HUES6 (cell line): Measurements from ENCODE around the gene NOX1.

Experiments
- H3K27ac ChIP-seq: 2 replicates; pipeline ENCODE4 v1.7.0; 2013; ENCODE audit warnings: low read depth, mild to moderate bottlenecking, low read length, inconsistent platforms
- H3K27me3 ChIP-seq: 2 replicates; pipeline ENCODE4 v1.6.1; 2013; ENCODE audit warnings: low read length; ENCODE audit not compliant: control insufficient read depth, insufficient read depth
- H3K36me3 ChIP-seq: 2 replicates; pipeline ENCODE4 v1.6.1; 2013; ENCODE audit warnings: low read length; ENCODE audit not compliant: control insufficient read depth, insufficient read depth
- H3K4me1 ChIP-seq: 2 replicates; pipeline ENCODE4 v1.6.1; 2013; ENCODE audit warnings: low read length; ENCODE audit not compliant: control insufficient read depth, insufficient read depth
- H3K4me3 ChIP-seq: 2 replicates; pipeline ENCODE4 v1.5.1; 2013; ENCODE audit warnings: low read depth, low read length
- H3K9ac ChIP-seq: one replicate; pipeline ENCODE4 v1.6.1; 2013; ENCODE audit warnings: mild to moderate bottlenecking, low read length
- H3K9me3 ChIP-seq: 2 replicates; pipeline ENCODE4 v1.6.1; 2013; ENCODE audit warnings: low read depth, low read length; ENCODE audit not compliant: control insufficient read depth, insufficient read depth

The NOX1 gene

DNA sequence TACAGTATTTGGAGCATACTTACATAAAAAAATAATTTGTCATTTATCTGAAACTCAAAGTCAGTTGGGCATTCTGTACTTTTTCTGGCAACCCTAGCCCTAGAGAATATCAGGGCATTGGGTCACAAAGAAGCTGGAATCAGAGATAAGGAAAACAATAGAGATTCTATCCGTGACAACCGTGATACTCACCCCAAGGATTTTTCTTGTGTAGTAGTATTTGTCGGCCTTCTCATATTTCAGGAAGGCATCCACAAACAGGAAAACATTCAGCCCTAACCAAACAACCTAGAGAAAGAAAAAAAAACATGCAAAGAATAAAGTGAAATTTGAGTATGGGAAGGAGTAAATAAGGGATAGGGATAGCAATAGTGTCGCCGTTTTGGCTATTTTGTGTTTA is 3.6 kb downstream of the NOX1 start:
- Histone ChIP-seq H3K4me1 (no peaks in the 10 kb centered on the region), H3K9me3 (no peaks in the 10 kb centered on the region), H3K36me3 (no peaks in the 10 kb centered on the region), H3K4me3 (no peak overlapping the region), H3K27ac (no peak overlapping the region), H3K27me3 (no peaks in the 10 kb centered on the region; the same call in 1 of the 2 replicates), H3K9ac (no peak overlapping the region)

DNA sequence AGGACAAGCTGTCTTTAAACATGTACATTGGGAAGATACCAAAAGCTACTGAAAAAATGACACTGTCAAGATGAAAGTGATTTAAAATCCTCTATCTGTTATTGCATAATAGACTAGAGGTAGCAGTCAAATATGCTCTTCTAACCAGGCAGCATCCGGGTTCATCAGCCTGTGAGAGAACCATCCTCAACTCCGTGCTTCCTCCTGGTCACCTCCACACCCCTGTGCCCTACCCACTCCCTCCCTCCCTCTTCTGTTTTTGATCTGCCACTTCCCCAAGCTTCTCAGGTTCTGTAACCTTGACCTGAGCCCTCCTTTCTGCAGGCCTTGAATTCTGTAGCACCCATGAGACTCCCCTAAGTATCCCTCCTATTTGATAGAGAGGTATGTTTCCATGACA is 5.9 kb downstream of the NOX1 start:
- no peak overlapping the region for H3K4me3 ChIP-seq
- H3K4me1 ChIP-seq = no peaks in the 10 kb centered on the region
- no peaks in the 10 kb centered on the region for H3K9me3 ChIP-seq
- no peaks in the 10 kb centered on the region; the same call in 1 of the 2 replicates for H3K27me3 ChIP-seq
- no peaks in the 10 kb centered on the region for H3K36me3 ChIP-seq
- no peak overlapping the region for H3K27ac ChIP-seq
- H3K9ac ChIP-seq = no peak overlapping the region

DNA sequence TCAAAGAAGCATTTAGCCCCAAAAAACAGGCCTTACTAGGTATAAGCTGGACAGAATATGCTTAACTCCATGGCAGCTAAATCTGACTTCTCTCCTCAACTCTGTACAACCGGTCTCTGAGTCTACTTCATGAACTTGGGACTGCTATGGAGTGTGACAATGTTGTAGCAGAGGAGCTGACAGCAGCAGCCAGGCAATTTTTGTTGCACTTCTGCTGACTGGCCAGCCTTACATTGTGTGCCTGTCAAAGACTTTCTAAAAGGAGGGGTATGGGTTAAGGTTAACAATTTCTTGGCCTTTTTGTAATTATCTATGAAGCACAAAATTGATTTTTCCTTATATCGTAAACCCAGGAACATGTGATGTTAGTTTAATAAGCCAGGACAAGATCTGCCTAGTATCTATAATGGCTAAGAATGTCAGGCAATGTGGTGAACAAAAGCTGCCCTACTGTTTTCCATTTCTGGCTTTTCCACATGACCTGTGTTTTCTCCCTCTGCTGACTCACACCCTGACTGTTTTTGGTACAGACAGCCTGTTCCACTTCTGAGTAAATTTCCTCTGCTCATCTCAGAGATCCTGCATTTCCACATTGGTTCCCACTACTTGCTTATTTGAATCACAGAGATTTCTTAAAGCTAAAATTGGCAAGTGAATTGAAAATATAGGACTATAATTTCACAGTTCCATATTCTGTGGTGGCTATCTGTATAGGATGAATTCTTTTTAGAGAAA is 9.3 kb downstream of the NOX1 start:
- no peak overlapping the region for H3K9ac ChIP-seq
- H3K4me1 ChIP-seq = no peaks in the 10 kb centered on the region
- H3K27me3 ChIP-seq = no peaks in the 10 kb centered on the region; the same call in 1 of the 2 replicates
- no peaks in the 10 kb centered on the region for H3K36me3 ChIP-seq
- no peak overlapping the region for H3K4me3 ChIP-seq
- no peaks in the 10 kb centered on the region for H3K9me3 ChIP-seq
- H3K27ac ChIP-seq = no peak overlapping the region

DNA sequence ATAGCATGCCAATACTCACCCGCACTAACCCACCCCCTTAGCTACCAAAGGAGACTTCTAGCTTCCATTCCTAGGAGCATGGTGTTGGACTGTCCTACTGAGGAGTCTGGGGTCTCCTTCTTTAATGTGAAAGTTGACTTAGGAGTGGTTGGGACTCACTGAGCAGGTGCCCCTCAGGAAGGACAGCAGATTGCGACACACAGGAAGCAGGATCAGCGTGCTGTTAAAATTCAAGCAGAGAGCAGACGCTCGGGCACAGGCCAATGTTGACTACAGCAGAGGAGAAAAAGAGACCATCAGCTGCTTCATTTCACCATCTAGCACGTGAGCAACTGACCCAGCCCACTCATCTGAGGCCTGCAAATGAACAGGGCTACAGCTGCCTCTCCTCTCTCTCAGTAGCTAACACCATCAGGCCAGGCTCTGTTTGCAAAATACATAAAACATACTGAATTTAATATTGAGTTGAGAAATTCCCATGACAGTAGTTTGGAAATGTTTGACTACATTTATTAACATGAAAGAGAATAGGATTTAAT is 10.8 kb downstream of the NOX1 start:
- no peaks in the 10 kb centered on the region for H3K36me3 ChIP-seq
- no peak overlapping the region for H3K9ac ChIP-seq
- no peaks in the 10 kb centered on the region; the same call in 1 of the 2 replicates for H3K27me3 ChIP-seq
- no peak overlapping the region for H3K4me3 ChIP-seq
- H3K9me3 ChIP-seq = no peaks in the 10 kb centered on the region
- no peak overlapping the region for H3K27ac ChIP-seq
- no peaks in the 10 kb centered on the region for H3K4me1 ChIP-seq

DNA sequence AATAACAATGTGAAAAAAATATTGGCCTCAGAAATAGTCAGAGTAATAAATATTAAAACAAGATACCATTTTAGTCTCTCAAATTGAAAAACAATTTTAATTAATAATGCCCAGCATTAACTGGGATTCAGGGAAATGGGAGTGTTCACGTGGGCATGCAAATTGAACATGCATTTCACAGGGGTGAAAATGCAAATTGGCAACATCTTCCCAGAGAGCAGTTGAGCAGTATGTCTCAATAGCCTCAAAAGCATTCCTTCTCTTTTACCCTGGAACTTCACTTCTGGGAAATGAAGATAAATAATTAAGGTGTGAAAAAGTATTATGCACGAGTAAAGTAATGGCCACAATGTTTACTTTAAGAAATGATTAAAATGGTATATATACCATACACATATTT is 21.3 kb downstream of the NOX1 start:
- Histone ChIP-seq H3K27me3 (no peaks in the 10 kb centered on the region), H3K4me3 (no peak overlapping the region), H3K27ac (no peak overlapping the region), H3K9me3 (no peaks in the 10 kb centered on the region; the same call in 1 of the 2 replicates), H3K36me3 (no peaks in the 10 kb centered on the region), H3K9ac (no peak overlapping the region), H3K4me1 (no peaks in the 10 kb centered on the region)

DNA sequence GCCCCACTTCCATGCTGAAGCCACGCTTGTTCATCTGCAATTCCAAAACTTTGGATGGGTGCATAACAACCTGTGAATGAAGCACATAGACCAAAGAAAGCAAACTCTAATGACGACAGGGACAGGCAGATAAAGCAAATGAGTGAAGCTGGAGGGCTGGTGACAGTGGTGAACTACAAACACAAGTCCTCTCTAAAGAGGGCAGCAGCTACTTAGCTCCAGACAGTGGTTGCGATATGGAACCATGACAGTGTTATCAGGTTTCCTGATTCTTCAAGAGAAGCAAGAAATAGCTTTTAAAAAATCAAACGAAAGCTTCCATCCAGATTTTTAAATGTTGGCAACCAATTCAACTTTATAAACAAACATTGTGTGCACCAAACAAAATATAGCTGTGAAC is 23.8 kb downstream of the NOX1 start:
- Histone ChIP-seq H3K4me3 (no peak overlapping the region), H3K9ac (no peak overlapping the region), H3K9me3 (no peaks in the 10 kb centered on the region), H3K36me3 (no peaks in the 10 kb centered on the region), H3K27ac (no peak overlapping the region), H3K27me3 (no peaks in the 10 kb centered on the region), H3K4me1 (no peaks in the 10 kb centered on the region)

DNA sequence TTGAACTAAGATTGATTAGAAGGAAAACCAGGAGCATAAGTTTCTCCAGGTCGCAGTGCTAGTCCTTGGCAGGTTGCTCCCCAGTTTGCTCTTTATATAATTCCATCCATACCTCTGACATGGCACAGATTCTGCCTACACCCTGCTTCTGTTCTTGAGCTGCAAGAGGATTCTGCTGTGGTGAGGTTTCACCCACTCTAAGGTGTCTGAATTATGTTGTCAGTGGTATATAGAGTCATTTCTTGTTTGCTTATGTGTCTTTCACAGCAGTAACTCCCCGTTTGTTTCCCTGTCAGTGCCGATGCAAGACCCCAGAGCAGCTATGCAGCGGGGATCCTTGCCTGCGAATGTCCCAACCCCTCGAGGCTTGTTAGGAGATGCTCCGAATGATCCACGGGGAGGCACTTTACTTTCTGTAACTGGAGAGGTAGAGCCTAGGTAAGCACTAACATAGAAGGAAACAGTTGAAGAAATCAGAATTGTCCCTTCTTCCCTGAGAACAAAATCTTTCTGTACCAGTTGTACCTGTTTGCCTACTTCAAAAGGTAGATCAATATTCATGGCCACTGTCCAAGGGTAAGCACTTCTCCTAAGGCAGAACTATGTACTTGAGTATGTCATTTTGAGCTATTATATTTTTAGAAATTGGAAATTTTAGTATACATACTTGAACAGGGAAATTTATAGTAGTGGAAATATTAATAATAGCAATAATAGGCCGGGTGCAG is 42.8 kb downstream of the NOX1 start:
- H3K36me3 ChIP-seq = peaks cover 93% of the 10 kb centered on the region
- no peak overlapping the region for H3K4me3 ChIP-seq
- no peak overlapping the region for H3K27ac ChIP-seq
- H3K9me3 ChIP-seq = no peaks in the 10 kb centered on the region
- H3K9ac ChIP-seq = no peak overlapping the region
- no peaks in the 10 kb centered on the region for H3K4me1 ChIP-seq
- no peaks in the 10 kb centered on the region; the same call in 1 of the 2 replicates for H3K27me3 ChIP-seq

DNA sequence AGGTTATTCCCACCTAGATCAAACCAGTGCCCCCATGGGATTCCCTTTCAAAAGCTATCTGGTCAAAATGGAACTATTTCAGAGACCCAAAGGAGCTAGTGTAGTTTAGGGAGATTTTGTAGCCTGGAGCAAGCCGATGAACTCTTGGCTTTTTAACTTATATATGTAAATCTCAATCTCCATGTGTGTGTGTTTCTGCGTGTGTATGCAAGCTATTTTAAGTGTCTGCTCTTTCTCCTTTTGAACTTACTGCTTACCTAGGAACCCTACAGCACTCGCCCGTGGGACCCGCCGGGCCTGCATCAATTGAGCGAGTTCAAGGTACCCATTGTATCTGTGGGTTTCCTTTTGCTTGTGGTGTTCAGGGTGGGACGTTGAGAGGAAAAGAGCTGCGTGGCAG is 43.6 kb downstream of the NOX1 start:
- H3K9ac ChIP-seq = no peak overlapping the region
- no peaks in the 10 kb centered on the region for H3K4me1 ChIP-seq
- H3K9me3 ChIP-seq = no peaks in the 10 kb centered on the region
- no peak overlapping the region for H3K4me3 ChIP-seq
- no peak overlapping the region for H3K27ac ChIP-seq
- peaks cover 89% of the 10 kb centered on the region for H3K36me3 ChIP-seq
- H3K27me3 ChIP-seq = no peaks in the 10 kb centered on the region; the same call in 1 of the 2 replicates

DNA sequence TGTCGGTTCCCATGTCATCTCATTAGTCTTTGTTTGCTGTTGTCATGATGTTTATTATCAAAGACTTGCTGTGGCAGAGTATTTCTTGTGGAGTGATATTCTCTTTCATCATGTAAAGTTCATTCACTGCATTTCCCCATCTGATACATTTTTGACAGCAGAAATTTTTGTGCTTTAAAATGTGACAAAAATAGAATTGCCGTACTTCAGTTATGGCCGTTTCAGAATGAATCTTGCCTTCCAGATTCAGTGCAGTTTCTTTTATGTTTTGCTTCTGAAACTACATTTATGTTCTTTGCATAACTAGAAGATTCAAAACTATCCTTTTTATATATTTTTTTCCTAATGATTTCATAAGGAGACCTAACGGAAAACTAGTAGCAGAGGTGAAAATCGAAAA is 44.0 kb downstream of the NOX1 start:
- H3K9me3 ChIP-seq = no peaks in the 10 kb centered on the region
- H3K4me3 ChIP-seq = no peak overlapping the region
- no peak overlapping the region for H3K27ac ChIP-seq
- H3K27me3 ChIP-seq = no peaks in the 10 kb centered on the region; the same call in 1 of the 2 replicates
- H3K4me1 ChIP-seq = no peaks in the 10 kb centered on the region
- no peak overlapping the region for H3K9ac ChIP-seq
- H3K36me3 ChIP-seq = peaks cover 85% of the 10 kb centered on the region

DNA sequence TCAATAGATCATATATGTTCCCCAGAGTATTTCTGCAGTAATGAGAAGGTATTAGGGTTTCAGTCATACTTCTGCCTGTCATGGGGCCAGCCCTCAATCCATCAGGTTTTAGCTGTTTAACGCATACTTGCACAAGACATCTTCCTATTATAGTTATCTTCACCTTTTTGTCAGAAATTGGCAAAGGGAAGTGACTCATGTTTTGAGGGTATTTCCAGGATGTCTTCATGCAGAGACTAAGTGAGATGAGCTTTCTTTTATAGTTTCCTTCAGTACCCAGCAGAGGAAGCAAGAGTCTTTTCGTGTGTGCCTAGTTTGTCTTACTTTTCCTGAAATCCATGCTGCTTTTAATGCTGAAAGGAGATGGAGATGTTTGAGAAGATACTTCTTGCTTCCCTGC is 44.4 kb downstream of the NOX1 start:
- Histone ChIP-seq H3K9ac (no peak overlapping the region), H3K9me3 (no peaks in the 10 kb centered on the region), H3K27me3 (no peaks in the 10 kb centered on the region; the same call in 1 of the 2 replicates), H3K4me3 (no peak overlapping the region), H3K4me1 (no peaks in the 10 kb centered on the region), H3K27ac (no peak overlapping the region), H3K36me3 (peaks cover 87% of the 10 kb centered on the region)
